GM12878 (cell line): ENCODE results near the gene IFT22.

ENCODE experiments used
- CHD4 ChIP-seq: fragments of 200-600 bp; sonication (generic); IDR thresholded peaks from 2 replicates; pipeline ENCODE4 v1.6.1; 2016; ENCODE audit warnings: mild to moderate bottlenecking
- CTCF ChIP-seq, 3 experiments: IDR thresholded peaks in 2 of 3; conservative IDR thresholded peaks in 1 of 3; 2 replicates each; pipeline ENCODE4 v1.5.1; 2011; ENCODE audit warnings: low read depth in 3 of 3, low read length in 3 of 3, mild to moderate bottlenecking in 3 of 3, control low read depth in 2 of 3, moderate library complexity in 2 of 3, inconsistent platforms in 1 of 3, mixed read lengths in 1 of 3; ENCODE audit not compliant: control insufficient read depth in 2 of 3, insufficient read depth in 1 of 3; ENCODE audit errors: extremely low read depth in 1 of 3
- POLR2A ChIP-seq: IDR thresholded peaks from 2 replicates; pipeline ENCODE4 v1.6.1; 2011; ENCODE audit warnings: low read depth, mild to moderate bottlenecking, low read length
- SMC3 ChIP-seq: IDR thresholded peaks from 2 replicates; pipeline ENCODE4 v1.6.1; 2011; ENCODE audit warnings: low read length, improper control_type of control experiment, borderline replicate concordance

- TF ChIP-seq CTCF (IDR thresholded peaks at IDR 0.05 in 2 of 3, conservative IDR thresholded peaks at IDR 0.05 in 1 of 3; ENCODE audit: control insufficient read depth in 2 of 3, extremely low read depth in 1 of 3, insufficient read depth in 1 of 3, low read depth in 3 of 3, low read length in 3 of 3) (no peak), CHD4 (no peak), POLR2A (no peak), SMC3 (no peak)
These were observed 26.8 kb downstream of the IFT22 start for GRCh38 chr7:101294832-101295121.
